NCI-H2227 (cell line): Measurements from ENCODE around the gene CNOT10.
"Not testable (repeated sequence)": the region's sequence is repeated elsewhere in the genome, so short reads cannot be mapped to it uniquely, and the experiment has no call there.

Experiments
- DNase-seq: peaks from one replicate; lab custom pipeline; 2025; ENCODE audit not compliant: unreplicated experiment; lab: John Stamatoyannopoulos, UW

The CNOT10 gene

GRCh38 chr3:32757618-32758374 lies 72.8 kb downstream of the CNOT10 start:
- no peak for DNase-seq

DNA sequence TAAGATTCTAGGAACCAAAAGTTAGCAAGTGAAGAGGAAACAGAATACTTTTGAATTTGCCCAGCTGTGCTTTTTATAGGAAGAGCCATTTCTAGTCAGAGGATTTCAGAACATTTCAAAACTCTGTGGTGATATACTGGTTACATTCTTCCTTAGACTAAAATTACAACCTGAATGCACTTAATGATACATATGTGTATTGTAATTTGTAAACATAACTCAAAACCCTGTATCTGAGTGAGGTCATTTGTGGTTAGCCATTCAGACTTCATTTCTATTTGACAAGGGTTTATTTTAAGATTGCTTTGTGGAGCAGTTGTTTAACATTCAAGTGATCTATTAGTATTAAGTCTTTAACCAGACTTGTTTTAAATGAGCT lies 73.4 kb downstream of the CNOT10 start:
- no peak for DNase-seq

- DNase-seq: no peak
These were observed 74.4 kb downstream of the CNOT10 start for GRCh38 chr3:32759342-32759741.

DNA sequence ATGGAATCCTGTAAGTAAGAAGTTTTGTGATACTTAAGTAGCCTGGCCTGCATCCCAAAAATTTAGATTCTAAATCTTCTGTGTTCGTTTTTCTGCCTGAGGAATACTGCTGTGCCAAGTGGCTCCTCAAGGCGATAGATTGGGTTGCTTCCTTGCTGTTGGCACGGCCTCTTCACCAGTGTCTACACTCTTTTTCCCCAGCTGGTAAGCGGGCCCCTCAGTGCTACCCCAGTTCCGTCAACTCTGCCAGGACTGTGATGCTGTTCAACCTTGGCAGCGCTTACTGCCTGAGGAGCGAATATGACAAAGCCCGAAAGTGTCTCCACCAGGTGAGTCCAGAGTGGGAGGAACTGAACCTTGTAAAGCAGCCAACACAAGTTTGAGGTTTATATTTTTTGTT lies 79.5 kb downstream of the CNOT10 start:
- DNase-seq: no peak

DNA sequence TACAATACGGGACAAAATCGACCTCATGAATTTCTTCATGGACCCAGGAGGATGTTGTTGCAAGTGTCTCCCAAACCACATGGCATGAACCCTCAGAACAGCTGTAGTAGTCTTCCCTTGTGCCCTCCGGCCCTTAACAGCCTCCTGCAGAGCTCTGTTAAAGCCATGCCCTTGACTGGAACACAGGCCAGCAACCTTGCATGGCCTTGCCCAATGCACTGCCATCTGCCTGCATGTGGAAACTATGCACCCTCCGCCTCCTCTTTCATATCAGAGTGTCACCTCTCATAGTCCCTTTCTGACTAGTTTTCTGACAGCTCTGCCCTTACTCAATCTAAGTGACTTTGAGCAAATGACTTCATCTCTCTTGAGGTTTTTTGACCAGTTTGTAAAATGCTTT lies 93.4 kb downstream of the CNOT10 start:
- DNase-seq: no peak

DNA sequence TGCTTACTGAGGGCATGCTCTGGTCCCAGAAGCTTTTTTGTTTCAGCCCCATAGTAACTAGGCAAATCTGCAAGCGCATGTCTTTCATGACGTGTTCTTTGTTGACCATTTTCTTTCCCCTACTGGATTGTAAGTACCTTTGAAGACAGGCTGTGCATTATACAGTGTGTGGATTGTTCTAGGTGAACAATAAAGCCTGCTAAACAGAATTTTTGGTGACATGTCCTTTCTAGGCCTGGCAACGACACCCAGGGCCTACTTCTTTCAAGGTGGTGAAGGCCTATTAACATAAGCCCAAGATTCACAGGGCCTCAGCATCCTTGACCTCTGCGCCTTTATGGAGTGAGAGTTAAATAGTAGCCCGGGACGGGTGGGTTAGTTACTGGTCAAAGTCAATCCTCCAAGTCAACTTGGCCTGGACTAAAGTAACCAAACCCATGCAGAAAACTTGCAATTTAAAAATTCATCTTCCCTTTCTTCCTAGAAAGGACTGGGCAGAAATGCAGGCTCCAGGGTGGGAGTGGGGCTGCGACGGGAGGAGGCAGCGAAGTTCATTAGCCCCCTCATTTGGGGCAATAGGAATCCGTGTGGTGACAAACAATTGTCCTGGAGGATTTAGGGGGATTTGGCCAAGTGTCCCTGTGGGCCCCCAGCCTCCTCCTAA lies 95.2 kb downstream of the CNOT10 start:
- DNase-seq: no peak

GRCh38 chr3:32780735-32781210 lies 95.8 kb downstream of the CNOT10 start:
- peak; percentile 42 for DNase-seq

DNA sequence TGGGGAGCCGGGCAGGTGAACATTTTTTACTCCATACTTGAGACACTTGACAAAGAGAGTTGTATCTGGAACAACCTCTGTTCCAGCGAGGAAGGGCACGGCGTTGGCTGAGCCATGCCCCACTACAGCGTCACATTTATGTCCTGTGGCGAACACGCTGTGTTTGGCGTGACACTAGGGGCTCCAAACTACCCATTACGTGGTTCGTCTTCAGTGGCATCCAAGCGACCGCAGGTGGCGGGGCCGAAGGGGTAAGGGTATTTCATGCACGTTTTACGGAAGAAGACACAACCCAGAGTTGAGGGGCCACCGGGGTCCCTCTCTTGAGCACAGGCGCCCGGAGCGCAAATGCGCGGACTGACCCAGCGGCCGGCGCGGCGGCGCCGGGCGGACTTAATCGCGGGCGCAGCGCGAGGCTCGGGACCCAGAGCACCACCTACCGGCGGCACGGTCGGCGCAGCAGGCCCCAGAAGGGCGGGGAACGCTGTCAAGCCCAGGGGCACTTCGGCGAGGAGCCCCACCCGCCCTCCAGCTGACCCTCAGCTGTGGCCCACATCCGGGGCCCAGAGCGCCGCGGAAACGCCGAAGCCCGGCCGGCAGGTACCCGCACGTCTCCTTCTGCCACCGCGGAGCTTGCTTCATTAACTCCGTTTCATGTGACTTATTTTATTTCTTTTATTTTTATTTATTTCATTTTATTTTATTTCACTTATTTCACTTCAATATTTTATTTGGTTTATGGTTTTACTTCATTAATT lies 96.4 kb downstream of the CNOT10 start:
- peak; percentile 81 for DNase-seq

GRCh38 chr3:32781969-32782270 lies 96.9 kb downstream of the CNOT10 start:
- not testable (repeated sequence) for DNase-seq

DNA sequence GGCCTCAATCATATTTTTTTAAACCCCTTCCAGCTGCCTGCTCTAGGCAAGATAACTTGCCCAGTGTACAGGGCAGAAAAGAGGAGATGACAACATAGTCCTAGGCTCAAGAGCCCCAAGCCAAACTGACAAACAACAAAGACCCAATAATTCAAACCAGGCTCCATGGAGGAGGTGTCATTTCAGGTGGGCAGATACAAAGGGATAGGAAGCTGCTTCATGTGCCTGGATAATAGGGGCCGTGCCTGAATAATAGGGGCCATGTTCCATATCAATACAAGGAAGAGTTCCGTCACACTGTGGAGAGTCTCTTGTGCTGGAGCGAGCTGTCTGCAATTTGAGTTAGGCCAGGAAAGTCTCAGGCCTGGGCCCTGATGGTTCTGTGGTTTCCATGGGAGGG lies 97.4 kb downstream of the CNOT10 start:
- no peak for DNase-seq

GRCh38 chr3:32791833-32792232 lies 106.8 kb downstream of the CNOT10 start:
- no peak for DNase-seq

DNA sequence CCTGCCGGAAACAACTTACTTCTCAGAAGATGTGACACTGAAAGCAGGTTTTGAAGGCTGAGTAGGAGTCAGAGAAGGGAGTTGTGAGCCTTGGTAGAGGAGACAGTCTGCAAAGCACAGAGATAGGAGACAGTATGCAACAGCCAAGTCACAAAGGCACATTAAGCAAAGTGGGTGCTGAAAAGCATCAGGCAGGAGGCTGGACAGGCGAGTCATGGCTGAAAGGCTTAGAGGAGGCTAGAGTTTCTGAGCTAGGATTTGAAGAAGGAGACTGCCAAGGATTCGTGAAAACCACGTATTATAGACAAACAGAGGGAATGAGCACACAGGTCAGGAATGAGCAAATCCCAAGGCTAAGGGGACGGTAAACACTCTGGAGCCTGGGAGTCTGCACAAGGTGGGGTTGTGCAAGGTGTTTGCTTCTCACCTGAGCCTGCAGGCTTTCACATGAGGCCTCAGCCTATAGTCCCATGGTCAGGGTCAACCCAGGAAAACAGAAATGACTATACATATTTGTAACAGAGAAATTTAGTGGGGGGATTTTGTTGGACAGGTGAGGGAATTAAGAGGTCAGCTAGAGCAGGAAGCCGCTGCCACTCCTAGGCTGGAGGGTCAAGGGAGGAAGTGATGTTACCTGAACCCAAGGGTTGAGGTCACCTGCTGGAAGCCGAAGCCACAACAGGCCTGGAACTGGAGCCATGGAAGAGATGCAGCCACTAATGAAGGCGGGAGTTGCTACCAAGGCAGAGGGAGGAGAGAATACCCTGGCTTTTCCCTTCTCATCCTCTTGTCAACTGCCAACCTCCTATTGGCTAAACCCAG lies 109.7 kb downstream of the CNOT10 start:
- DNase-seq: no peak

- DNase-seq: not testable (repeated sequence)
These were observed 111.5 kb downstream of the CNOT10 start for GRCh38 chr3:32796384-32796950.

- DNase-seq: no peak
These were observed 112.8 kb downstream of the CNOT10 start for GRCh38 chr3:32797776-32798175.

GRCh38 chr3:32801440-32801839 lies 116.5 kb downstream of the CNOT10 start:
- DNase-seq: not testable (repeated sequence)

DNA sequence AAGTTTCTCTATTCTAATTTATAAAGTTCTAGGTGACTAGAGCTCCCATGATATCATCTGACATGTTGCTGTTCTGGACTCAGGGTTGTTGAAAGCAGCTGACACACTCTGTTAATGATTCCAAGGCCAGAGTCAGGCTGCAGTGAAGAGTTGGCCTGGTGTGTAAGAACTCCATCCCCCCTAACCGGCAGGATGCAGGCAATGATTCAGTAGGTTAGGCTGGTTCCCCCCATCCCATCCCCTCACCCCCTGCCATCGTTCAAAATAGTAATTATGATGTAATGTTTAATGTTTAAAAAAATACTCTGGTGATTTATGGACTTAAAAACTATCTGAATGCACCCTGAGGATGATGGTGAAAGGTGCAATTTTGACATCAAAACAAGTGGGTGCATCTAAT lies 128.2 kb downstream of the CNOT10 start:
- peak; percentile 35 for DNase-seq

DNA sequence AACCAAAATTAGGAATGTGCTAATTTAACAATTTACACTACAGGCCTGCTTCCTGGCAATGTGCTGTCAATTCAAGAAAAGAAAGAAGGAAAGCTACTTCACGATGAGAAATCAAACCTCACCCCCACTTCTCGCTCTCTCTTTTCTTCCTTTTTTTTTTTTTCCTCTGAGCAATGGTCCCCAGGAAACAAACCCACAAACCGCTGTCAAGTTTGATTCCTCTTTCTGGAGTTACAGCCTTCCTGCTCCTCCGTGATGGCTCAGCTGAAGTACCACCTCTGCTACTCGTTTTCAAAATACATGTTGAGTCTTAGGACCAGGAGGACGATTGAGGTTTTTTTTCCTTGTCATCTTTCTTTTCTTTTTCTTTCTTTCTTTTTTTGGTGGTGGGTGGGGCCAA lies 129.4 kb downstream of the CNOT10 start:
- no peak for DNase-seq

GRCh38 chr3:32815841-32816438 lies 131.0 kb downstream of the CNOT10 start:
- DNase-seq: no peak

DNA sequence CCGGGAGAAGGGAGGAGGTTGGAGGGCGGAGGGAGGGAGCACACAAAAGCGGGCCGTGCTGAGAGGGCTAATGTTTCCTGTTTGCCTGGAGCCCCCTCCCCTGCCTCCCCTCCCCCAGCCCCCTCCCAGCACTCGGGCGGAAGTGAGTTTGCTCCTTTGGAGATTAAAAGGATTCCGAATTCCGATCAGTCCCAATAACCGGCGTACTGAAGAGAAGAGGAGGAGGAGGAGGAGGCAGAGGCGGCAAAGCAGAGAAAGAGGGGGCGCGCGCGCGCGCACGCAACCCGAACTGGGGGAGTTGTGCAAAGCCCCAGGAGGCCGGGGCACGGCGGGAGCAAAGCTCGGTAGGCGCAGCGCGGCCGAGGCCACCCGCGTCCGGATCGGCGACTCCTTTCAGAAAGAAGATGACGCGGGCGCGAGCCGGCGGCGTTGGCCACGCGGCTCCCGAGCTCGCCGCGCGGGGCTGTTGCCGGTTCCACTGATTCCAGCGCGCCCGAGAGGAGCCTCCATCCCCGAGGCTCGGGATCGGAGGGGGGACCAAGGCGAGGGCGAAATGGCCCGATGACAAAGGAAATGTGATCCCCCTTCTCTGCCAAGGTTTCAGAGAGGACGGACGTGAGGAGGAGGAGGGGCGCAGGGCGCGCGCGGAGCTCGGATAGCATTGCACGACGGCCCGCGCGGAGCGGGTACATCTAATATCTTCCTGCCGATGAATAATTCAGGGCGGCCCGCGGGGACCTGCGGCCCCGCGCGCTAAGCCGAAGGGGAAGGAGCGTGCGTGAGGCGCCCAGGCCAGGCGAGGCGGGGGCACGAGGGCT lies 131.7 kb downstream of the CNOT10 start:
- peak; percentile 42 for DNase-seq

- peak; percentile 42 for DNase-seq
These were observed 132.2 kb downstream of the CNOT10 start for GRCh38 chr3:32817257-32817557.
